Activated T-cell treated with anti-CD3 and anti-CD28 coated beads for 24 hours (primary cell): ENCODE data around the gene MYH9.
"Not testable (repeated sequence)": the region's sequence is repeated elsewhere in the genome, so short reads cannot be mapped to it uniquely, and the experiment has no call there.

Source experiments
- DNase-seq: peaks from one replicate; pipeline ENCODE4 v3.0.0-alpha.2; 2020; ENCODE audit warnings: low read depth

MYH9 gene

DNA sequence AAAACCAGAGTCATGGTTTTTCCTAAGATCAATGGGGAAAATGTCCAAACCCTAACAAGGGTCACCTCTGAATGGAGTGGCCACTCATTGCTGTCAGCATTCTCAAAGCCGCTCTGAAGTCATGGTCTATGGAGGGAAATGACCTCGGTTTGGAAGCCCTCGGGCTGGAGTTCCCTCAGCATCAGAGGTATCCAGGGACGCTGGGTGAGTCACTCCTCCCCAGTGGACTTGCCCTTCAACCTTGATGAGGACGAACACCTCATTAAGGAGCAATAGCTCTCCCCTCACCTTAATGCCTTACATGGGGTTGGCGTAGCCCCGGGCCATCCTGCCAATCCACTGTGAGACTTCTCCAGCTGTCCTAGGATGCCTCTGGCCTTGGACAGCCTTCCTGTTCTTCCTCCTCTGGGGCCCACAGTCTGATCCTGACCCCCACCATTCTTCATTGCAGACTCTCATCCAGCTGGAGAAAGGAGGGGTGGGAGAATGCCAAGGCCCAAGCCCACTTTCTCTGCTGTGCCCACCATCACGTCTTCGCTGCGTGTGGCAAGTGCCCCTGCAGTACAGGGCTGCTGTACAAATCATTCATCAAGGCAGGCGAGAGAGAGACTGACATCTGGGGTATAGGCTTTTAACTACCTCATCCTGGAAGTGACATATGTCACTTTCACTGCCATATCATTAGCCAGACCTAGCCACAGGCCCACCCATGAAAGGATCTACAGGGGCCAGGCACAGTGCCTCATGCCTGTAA is 25.4 kb upstream of the MYH9 start:
- no peak for DNase-seq

DNA sequence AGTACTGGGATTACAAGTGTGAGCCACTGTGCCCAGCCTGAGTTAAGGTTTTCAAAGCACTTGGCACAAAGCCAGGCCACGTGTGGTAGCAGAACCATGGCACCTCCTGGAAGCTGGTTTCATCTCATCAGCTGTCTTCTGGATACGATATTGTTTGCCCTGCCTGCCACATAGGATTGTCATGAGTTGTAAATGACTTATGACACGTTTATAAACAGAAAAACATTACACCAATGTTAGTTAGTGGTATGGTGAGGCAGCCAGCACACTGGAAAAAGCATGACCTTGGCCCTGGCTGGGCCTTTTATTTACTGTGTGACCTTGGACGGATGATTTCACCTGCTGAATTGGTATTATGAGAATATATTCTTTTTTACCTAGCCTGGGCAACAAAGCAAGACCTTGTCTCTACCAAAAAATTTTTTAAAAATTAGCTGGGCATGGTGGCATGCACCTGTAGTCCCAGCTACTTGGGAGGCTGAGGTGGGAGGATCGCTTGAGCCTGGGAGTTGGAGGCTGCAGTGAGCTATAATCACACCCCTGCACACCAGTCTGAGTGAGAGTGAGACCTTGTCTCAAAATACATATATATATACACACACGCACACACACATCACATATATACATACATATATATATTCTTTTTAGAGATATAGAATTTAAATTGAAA is 24.0 kb upstream of the MYH9 start:
- DNase-seq = no peak

DNA sequence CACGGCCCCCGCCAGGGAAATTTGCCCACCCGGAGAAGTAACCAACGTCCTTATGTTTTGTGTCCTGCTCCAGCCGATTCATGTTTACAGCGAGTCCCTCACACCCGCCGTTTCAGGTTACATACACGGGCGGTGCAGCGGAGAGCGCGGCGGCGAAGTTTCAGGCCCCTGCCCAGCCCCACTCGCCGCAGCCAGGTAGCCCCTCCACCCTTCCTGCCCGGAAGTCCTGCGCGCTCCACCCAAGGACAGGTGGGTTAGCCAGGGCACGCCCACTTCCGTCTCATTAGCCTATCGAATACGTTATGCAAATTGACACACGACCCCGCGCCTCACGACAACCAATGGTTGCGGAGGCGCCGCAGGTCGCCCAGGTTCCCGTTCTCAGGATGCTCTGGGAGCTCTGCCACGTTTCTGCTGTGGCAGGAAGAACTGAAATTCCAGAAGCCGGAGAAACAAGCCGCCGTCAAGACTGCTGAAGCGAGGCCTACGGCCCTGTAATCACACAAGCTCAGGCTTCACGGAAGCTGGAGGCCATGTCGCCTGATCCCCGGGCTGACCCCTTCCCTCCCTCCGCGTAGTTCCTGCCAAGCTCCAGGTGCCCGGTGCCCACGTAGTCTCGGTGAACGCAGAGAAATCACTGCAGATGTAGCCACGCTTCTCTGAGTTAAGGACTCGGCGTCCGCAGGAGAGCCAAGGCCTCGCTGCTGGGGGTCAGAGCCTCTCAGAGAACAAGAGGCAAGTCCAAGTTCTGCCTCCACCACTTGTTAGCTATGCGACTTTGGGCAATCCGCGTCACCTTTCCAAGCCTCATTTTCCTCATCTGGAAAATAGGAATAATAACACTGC is 22.4 kb upstream of the MYH9 start:
- DNase-seq = peak; percentile 48

DNA sequence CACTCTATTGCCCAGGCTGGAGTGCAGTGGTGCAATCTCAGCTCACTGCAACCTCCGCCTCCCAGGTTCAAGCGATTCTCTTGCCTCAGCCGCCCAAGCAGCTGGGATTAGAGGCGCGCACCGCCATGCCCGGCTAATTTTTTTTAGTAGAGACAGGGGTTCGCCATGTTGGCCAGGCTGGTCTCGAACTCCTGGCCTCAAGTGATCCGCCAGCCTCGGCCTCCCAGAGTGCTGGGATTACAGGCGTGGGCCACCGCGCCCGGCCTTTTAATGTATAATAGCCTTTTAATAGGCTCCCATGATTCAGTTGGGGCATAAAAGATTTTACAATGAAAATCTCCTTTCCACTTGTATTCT is 21.8 kb upstream of the MYH9 start:
- DNase-seq = not testable (repeated sequence)

DNA sequence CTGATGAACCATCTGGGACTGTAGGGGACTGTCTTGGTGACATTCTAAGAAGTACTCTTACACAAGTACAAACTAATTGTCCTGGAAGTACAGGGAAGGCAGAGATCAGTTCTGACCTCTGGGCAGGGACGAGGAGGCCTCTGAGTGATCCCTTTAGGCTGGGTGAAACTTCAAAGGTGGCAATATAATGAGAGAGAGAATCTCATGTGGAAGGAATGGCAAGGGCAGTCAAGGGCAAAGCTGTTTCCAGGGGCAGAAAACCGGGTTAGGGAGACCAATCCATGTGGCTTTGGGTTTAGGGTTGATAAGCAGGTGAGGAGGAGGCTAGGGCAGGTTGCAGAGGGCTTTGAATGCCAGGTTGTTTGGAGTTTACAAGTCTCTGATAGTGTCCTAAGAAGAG is 21.3 kb upstream of the MYH9 start:
- DNase-seq = no peak

DNA sequence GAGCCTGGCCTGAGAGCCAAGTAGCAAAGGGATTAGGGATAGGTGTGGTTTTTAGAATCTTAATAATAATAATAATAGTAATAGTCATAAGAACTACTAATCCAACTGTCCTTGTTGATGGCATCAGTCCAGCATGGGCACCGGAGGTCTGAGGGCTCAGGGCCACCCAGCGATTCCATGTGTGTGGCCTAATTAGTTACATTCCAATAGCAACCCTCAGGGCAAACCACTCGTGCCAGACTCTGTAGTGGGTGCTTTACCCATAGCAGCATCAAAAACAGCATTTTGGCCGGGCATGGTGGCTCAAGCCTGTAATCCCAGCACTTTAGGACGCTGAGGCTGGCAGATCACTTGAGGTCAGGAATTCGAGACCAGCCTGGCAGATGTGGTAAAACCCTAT is 19.0 kb upstream of the MYH9 start:
- DNase-seq = no peak

DNA sequence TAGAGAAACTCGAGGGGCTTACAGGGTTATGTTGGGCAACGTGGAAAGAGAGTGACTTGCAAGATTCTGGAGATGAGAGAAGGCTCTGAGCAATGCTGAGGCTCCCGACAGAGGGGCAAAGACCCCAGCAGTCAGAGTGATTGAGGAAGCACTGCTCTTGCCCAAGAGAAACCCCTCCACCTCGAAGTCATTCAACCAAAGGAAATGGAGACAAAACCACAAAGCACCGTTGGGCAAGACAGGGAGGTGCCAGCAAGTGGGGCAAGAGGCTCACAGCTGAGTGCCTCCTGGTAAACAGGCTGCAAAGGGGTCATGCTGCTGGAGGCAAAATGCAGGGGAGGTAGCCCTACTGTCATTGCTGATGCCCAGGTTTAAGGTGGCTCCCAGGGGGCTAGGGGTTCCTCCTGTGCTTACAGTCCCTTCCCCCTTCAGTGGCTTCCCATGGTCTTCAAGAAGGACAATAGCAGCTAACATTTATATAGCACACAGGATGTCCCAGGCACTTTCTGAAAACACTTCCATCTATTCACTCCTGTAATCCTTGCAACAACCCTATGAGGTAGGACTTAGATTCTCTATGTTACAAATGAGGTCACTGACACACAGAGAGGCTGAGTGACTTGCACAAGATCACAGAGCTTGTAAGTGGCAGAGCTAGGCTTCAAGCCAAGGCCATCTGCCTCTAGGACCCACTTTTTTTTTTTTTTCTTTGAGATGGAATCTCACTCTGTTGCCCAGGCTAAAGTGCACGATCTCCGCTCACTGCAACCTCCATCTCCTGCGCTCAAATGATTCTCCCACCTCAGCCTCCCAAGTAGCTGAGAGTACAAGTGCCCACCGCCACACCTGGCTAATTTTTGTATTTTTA is 18.1 kb upstream of the MYH9 start:
- peak; percentile 19 for DNase-seq

DNA sequence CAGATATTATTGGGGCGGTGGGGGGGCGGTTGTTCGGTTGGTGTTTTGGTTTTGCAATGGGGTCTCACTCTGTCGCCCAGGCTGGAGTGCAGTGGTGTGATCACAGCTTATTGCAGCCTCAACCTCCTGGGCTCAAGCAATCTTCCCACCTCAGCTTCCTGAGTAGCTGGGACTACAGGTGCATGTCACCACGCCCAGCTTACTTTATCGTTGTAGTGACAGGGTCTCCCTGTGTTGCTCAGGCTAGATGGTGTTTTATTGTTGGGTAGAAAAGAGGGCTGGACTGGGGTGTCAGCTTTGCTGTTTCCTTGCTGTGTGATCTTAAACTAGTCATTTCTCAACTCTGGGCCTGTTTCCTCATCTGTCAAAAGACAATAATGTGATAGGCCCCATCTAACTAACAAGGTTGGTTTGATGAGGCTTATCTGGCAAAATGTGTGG is 17.5 kb upstream of the MYH9 start:
- DNase-seq = no peak

DNA sequence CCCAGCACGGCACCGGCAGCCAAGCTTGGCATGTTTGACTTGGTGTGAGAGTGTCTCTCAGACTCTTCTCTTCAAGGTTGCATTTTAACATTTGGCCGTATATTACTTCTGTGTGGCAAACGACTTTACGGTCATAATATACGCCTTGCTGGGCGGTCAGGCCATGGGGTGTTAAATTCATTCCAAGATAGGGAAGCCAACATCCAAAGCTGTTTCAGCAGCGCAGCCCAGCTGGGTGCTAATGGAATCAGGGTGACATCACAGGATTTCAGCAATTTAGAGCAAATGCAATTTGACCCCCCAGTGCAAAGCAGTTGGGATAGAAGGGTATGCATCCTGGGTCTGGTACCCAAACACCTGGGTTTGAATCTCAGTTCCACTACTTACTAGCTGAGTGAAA is 16.7 kb upstream of the MYH9 start:
- DNase-seq = no peak

DNA sequence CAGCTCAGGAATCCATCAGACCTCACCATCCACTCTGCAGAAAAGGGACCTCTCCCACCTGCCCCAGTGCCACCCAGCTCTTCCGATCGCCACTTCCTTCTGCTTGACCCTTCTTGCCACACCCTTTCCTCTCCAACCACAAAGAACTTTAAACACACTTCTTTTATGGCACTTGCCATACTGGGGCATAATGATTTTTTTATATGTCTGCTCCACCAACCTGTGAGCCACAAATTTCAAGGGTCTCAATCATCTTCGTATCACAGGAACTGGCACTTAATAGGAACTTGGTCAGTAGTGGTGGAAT is 11.7 kb upstream of the MYH9 start:
- no peak for DNase-seq

DNA sequence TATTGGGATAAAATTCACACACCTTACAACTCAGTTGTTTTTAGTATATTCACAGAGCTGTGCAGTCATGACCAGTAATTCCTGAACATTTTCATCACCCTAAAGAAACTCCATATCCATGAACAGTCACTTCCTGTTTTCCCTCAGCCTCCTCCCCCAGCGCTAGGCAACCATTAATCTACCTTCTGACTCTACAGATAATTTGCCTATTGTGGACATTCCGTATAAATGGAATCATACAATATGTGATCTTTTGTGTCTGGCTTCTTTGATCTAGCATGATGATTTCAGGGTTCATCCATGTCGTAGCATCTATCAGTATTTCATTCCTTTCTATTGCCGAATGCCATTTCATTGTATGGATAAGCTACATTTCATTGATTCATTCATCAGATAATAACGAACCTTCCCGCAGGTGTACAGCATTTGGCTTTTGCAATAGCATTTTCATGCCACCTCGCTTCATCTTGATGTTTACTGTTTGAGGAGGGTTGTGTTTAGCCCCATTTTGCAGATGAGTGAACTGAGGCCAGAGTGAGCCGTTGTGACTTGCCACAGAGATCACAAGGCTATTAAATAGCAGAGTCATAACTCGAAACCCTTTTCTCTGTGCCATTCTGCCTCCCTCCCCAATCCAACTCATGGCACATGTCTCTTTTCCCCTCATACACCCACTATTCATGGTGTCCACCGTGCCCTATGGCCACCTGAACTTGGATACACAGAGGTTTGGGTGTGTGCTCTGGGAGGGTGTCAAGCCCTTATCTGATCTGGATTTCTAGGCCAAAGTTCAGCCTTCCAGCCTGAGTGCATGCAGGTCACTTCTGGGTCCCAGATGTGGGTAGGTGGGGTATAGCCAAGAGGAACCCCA is 11.1 kb upstream of the MYH9 start:
- DNase-seq = no peak

DNA sequence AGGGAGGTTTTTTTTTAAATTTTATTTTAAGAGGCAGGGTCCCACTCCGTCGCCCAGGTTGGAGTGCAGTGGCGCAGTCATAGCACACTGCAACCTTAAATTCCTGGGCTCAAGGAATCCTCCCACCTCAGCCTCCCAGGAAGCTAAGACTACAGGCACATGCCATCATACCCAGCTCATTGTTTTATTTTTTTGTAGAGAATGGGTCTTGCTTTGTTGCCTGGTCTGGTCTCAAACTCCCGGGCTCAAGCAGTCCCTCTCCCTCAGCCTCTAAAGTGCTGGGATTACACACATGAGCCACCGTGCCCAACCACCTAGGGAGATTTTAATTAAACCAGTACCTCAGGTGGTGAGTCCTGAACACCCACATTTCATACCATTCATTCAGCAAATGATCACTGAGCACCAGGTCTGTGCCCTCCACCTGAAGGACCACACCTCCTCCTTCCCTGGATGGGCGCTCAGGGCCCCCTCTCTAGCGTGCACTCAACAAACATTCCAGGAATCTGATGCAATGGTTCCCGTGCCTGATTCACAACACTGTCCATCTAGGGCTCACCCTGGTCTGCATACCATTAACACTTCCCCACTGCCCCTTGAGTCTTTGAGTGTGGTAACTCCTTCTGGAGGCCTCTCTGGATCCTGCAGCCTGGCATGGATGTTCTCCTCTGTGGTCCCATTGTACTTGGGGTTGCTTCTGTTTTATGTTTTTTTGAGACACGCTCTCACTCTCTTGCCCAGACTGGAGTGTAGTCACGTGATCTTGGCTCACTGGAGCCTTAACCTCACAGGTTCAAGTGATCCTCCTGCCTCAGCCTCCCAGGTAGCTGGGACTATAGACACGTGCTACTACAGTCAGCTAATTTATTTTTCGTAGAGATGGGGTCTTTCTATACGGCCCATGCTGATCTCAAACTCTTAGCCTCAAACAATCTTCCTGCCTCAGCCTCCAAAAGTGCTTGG is 9.6 kb upstream of the MYH9 start:
- no peak for DNase-seq

DNA sequence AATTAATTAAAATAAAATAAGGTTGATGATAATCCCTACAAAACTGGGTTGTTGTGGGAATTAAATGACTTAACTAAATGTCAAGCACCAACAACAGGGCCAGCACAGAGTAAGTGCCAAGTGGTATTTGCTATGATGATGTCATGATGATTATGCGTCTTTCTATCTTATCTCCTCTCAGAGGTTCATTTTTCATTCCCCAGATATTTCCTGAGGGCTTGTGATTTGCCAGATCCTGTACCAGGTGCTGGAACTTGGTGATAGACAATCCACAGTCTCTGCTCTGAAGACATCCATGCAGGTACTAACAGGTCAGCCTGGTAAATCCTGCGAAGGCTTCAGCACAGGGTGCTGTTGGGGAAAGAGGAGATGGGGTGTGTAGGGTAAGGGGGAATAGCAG is 8.1 kb upstream of the MYH9 start:
- no peak for DNase-seq

DNA sequence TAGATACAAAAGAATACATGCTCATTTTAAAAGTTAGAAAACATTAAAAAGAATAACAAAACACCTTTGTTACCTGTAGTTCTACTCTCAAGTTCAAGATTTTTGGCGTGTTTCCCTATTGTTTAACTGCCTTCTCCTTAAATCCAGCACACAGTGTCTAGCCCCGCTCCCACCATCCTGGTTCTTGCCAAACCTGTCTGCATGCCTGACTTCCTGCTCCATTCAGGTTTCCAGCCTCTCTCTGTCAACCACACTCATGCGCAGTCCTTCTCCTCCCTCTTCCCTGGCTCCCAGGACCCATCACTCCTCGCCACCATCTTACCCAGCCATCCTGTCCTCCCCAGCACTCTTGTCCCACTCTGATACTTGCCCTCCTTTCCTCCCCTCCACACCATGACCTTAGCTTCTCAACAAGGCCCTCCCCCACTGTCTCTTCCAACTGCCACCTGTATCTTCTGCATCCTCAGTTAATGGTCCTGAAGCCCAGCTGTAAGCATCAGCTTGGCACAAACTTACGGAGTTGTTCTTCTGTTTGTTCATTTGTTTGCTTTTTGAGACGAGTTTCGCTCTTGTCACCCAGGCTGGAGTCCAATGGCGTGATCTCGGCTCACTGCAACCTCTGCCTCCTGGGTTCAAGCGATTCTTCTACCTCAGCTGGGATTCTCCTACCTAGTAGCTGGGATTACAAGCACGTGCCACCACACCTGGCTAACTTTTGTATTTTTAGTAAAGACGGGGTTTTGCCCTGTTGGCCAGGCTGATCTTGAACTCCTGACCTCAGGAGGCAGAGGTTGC is 7.5 kb upstream of the MYH9 start:
- no peak for DNase-seq

DNA sequence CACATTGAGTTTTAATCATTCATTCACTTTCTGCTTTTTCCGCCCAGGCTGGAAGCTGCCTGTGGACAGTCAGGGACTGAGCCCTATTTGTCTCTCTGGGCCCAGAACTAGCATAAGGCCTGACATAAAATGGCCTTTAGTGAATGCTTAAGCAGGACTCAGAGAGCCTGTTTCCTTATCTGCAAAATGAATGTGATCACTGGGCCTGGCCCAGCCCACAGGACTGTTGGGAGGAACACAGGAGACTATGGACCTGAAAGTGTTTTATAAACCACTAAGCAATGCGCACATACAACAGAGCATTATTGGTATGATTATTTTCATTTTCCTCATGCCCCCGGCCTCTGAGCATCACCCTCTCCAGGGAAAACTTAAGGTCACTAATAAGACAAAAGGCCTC is 3.9 kb upstream of the MYH9 start:
- DNase-seq = no peak

DNA sequence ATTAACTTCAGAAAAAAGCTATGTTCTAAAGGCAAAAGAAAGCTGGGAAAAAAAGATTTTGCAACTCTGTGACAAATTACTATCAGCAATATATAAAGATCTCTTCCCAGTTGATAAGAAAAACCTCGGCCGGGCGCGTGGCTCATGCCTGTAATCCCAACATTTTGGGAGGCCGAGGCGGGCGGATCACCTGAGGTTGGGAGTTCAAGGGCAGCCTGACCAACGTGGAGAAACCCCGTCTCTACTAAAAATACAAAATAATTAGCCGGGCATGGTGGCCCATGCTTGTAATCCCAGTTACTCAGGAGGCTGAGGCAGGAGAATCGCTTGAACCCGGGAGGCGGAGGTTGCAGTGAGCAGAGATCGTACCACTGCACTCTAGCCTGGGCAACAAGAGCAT is 1.4 kb upstream of the MYH9 start:
- DNase-seq = not testable (repeated sequence)

DNA sequence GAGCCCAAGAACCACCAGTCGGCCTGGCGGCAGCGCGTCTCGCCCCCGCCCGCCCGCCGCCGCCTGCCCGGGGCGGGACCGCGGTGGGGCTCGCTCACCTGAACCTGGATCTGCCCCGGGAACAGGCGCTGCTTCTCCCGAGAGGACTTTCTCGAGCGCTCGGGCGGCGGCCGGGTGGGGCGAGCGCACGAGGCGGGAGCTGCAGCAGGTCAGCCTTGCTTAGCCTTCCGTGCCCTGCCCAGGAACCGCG is 133 bp downstream of the MYH9 start:
- DNase-seq = no peak

DNA sequence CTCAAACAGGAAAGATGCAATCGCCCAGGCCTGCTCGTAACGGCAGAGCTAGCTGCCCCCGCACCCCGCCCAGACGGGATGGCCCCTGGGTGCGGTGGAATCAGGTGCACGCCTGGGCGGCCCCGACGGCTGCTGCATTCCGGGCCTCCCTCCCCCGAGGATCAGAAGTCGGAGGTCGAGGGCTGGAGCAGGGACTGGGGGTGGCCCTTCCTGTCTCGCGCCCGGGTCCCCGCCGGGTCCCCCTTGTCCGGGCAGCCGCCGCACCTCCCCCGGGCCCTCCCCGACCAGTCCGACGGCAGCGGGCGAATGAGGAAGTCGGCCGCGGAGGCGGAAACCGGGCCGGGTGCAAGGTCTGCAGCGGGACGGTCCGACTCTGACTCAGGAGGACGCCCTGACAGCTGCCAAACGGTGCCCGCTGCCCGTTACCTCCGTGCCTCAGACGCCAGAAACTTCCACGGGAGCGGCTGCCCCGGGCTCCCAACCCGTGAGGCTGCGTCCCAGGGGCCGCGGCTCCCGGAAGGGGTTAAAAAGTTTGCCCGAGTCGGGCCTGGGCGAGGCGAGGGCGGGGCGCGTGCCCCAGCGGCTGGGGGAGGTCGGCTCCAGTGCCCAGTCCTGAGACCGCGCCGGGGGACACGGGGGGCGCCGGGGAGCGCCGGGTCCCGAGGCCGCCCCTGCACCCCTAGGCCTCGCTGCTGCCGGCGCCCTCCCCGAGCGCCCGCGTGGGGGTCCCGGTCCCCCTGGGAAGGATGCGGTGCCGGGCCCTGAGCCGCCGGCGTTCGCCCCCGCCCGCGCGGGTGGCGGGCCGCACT is 663 bp downstream of the MYH9 start:
- peak; percentile 42 for DNase-seq
